Measurements from ENCODE around the gene ALOXE3. TPM values are rescaled to one million over a fixed set of nuclear protein-coding genes. Genes with fewer than 3 reads are reported as not detected.

ALOXE3 gene
- total and polyA plus RNA-seq, 7 donors: 0.17 TPM; not detected in 6

GRCh38 chr17:8105957-8106398 lies 12.3 kb downstream of the ALOXE3 start:
- H3K27me3 ChIP-seq: peaks cover 14 to 31% (median 30%) of the 10 kb centered on the region in 3 donors
- no peaks in the 10 kb centered on the region for H3K9me3 ChIP-seq
- no peak overlapping the region for H3K27ac ChIP-seq
- WGBS, 2 donors: 74 to 82% methylated on average over 5 of the region's 5 CpGs
- no peaks in the 10 kb centered on the region for H3K36me3 ChIP-seq
- intact Hi-C loops (cut with DNase I): no loop called here
- no peak for TF ChIP-seq POLR2AphosphoS5 (IDR thresholded peaks at IDR 0.05)
- no peak for TF ChIP-seq POLR2A (IDR thresholded peaks at IDR 0.05)
- no peak for TF ChIP-seq CTCF (IDR thresholded peaks at IDR 0.05)
- no peak for TF ChIP-seq EP300 (IDR thresholded peaks at IDR 0.05)
- peaks cover 0 to 10% (median 8%) of the 10 kb centered on the region in 4 donors for H3K4me1 ChIP-seq
- no peak overlapping the region for H3K4me3 ChIP-seq
- no peak for DNase-seq

- H3K27ac ChIP-seq: no peak overlapping the region
- no peak overlapping the region for H3K4me3 ChIP-seq
- peaks cover 4 to 20% (median 20%) of the 10 kb centered on the region in 3 donors for H3K27me3 ChIP-seq
- DNase-seq: no peak
- H3K4me1 ChIP-seq: peaks cover 0 to 5% (median 4%) of the 10 kb centered on the region in 4 donors
- H3K36me3 ChIP-seq: no peaks in the 10 kb centered on the region
- TF ChIP-seq POLR2AphosphoS5 (IDR thresholded peaks at IDR 0.05): no peak
- TF ChIP-seq CTCF (IDR thresholded peaks at IDR 0.05): no peak
- TF ChIP-seq POLR2A (IDR thresholded peaks at IDR 0.05): no peak
- TF ChIP-seq EP300 (IDR thresholded peaks at IDR 0.05): no peak
- 72 to 89% methylated on average over 8 of the region's 8 CpGs for WGBS, 2 donors
- intact Hi-C loops (cut with DNase I): no loop called here
- no peaks in the 10 kb centered on the region for H3K9me3 ChIP-seq
These were observed 13.4 kb downstream of the ALOXE3 start for GRCh38 chr17:8104911-8105310.

GRCh38 chr17:8103549-8103948 lies 14.8 kb downstream of the ALOXE3 start:
- H3K27ac ChIP-seq: no peak overlapping the region
- WGBS, 2 donors: 62 to 85% methylated on average over 4 of the region's 4 CpGs
- H3K4me3 ChIP-seq: no peak overlapping the region
- no peaks in the 10 kb centered on the region for H3K36me3 ChIP-seq
- H3K9me3 ChIP-seq: no peaks in the 10 kb centered on the region
- TF ChIP-seq POLR2A (IDR thresholded peaks at IDR 0.05) (no peak), CTCF (IDR thresholded peaks at IDR 0.05) (no peak), EP300 (IDR thresholded peaks at IDR 0.05) (no peak), POLR2AphosphoS5 (IDR thresholded peaks at IDR 0.05) (no peak)
- peak; percentile 27 for DNase-seq
- no peaks in the 10 kb centered on the region for H3K4me1 ChIP-seq
- intact Hi-C loops (cut with DNase I): no loop called here
- peaks cover 0 to 7% (median 6%) of the 10 kb centered on the region in 3 donors for H3K27me3 ChIP-seq

DNA sequence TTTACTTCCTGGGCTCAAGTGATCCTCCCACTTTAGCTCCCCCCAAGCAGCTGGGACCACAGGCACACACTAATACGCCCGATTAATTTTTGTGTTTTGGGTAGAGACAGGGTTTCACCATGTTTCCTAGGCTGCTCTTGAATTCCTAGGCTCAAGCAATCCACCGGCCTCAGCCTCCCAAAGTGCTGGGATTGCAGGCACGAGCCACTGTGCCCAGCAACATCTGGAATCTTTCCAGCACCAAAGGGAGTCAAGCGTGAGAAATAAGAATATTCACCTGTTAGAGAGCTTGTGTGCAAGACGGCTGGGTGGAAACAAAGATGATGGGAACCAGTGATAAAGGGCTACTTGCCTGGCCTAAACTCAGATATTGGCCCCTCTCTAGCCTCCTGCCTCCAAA lies 16.6 kb downstream of the ALOXE3 start:
- DNase-seq: peak; percentile 40
- TF ChIP-seq POLR2A (IDR thresholded peaks at IDR 0.05): no peak
- no peak for TF ChIP-seq POLR2AphosphoS5 (IDR thresholded peaks at IDR 0.05)
- TF ChIP-seq EP300 (IDR thresholded peaks at IDR 0.05): no peak
- no peak for TF ChIP-seq CTCF (IDR thresholded peaks at IDR 0.05)
- Histone ChIP-seq H3K27me3 (no peaks in the 10 kb centered on the region), H3K36me3 (no peaks in the 10 kb centered on the region), H3K27ac (no peak overlapping the region), H3K9me3 (no peaks in the 10 kb centered on the region), H3K4me1 (no peaks in the 10 kb centered on the region), H3K4me3 (no peak overlapping the region)
- intact Hi-C loops (cut with DNase I): no loop called here
- 75 to 89% methylated on average over 6 of the region's 6 CpGs for WGBS, 2 donors

DNA sequence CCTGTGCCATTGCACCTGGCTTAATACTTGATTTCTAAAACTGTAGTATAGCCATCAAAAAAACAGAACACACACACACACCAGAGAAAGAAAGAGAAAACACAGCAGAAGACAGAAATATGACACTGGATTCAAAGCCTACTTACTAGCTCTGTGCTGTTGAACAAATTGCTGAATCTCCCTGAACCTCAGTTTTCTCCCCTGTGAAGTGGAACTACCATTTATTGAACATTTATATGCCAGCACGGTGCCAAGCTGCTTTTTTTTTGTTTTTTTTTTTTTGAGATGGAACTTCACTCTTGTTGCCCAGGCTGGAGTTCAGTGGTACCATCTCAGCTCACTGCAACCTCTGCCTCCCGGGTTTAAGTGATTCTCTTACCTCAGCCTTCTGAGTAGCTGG lies 17.6 kb downstream of the ALOXE3 start:
- Histone ChIP-seq H3K27me3 (peaks cover 0 to 5% (median 0%) of the 10 kb centered on the region in 3 donors), H3K27ac (no peak overlapping the region), H3K4me1 (no peaks in the 10 kb centered on the region), H3K36me3 (no peaks in the 10 kb centered on the region), H3K4me3 (no peak overlapping the region), H3K9me3 (no peaks in the 10 kb centered on the region)
- no peak for DNase-seq
- no peak for TF ChIP-seq EP300 (IDR thresholded peaks at IDR 0.05)
- no peak for TF ChIP-seq CTCF (IDR thresholded peaks at IDR 0.05)
- no peak for TF ChIP-seq POLR2A (IDR thresholded peaks at IDR 0.05)
- TF ChIP-seq POLR2AphosphoS5 (IDR thresholded peaks at IDR 0.05): no peak
- intact Hi-C loops (cut with DNase I): no loop called here
- 71 to 81% methylated on average over 2 of the region's 2 CpGs for WGBS, 2 donors

Data from sigmoid colon (tissue), 7 donors.